ENCODE data around the gene CWC27. TPM values are rescaled to one million over a fixed set of nuclear protein-coding genes. Genes with fewer than 3 reads are reported as not detected.

Gene CWC27
- total and polyA plus RNA-seq, 2 experiments from 2014 or later, result 16.3 to 51.6 TPM

DNA sequence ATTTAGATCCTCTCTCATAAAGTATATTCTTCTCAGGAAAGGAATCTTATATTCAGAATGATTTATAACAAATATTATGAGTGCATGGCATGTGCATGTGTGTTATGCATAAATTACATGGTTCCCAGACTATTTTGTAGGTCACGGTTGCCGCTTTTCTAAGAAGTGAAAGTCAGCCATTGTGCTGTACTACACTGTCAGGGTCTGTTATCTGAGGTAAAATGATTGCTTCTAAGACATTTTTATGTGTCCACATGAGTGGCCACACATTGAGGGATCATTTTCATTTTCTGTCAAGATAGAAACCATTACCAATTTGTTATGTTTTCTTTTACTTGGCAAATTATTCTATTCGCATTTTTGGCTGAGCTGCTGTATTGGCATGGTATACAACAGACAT, 210.8 kb downstream of the CWC27 start:
- Histone ChIP-seq H3K27me3 (no peaks in the 10 kb centered on the region), H3K27ac (no peak overlapping the region), H3K4me3 (no peak overlapping the region), H3K4me1 (ENCODE audit: low read depth) (no peaks in the 10 kb centered on the region), H3K9me3 (ENCODE audit: low read depth) (no peaks in the 10 kb centered on the region), H3K36me3 (no peaks in the 10 kb centered on the region)
- TF ChIP-seq, protein P1, sequence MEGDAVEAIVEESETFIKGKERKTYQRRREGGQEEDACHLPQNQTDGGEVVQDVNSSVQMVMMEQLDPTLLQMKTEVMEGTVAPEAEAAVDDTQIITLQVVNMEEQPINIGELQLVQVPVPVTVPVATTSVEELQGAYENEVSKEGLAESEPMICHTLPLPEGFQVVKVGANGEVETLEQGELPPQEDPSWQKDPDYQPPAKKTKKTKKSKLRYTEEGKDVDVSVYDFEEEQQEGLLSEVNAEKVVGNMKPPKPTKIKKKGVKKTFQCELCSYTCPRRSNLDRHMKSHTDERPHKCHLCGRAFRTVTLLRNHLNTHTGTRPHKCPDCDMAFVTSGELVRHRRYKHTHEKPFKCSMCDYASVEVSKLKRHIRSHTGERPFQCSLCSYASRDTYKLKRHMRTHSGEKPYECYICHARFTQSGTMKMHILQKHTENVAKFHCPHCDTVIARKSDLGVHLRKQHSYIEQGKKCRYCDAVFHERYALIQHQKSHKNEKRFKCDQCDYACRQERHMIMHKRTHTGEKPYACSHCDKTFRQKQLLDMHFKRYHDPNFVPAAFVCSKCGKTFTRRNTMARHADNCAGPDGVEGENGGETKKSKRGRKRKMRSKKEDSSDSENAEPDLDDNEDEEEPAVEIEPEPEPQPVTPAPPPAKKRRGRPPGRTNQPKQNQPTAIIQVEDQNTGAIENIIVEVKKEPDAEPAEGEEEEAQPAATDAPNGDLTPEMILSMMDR (IDR thresholded peaks at IDR 0.05; ENCODE audit: low read depth, low read length), result no peak
- DNase-seq (ENCODE audit: low read depth in 1 of 2, low spot score in 1 of 2), result no peak

DNA sequence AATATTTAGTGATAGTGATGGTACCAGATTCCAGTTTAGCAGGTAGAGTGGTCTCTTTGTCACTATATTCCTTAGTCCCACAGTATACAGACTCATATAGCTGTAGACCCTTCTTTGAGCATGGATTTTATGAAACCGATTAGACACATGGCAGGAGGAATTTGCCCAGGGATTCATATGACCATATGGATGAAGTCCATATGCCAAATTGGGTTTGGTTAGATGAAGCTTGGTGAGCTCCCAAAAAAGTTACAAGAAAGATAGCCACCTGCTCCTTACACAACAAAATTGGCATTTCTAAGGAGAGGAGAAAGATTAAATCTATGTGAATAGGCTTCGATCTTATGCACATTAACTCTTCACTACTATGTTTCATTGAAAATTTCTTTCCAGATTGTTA, 211.4 kb downstream of the CWC27 start:
- Histone ChIP-seq H3K27ac (no peak overlapping the region), H3K27me3 (no peaks in the 10 kb centered on the region), H3K4me1 (ENCODE audit: low read depth) (no peaks in the 10 kb centered on the region), H3K9me3 (ENCODE audit: low read depth) (no peaks in the 10 kb centered on the region), H3K36me3 (no peaks in the 10 kb centered on the region), H3K4me3 (no peak overlapping the region)
- DNase-seq (ENCODE audit: low read depth in 1 of 2, low spot score in 1 of 2), result no peak
- TF ChIP-seq, protein P1 (IDR thresholded peaks at IDR 0.05; ENCODE audit: low read depth, low read length), result no peak

DNA sequence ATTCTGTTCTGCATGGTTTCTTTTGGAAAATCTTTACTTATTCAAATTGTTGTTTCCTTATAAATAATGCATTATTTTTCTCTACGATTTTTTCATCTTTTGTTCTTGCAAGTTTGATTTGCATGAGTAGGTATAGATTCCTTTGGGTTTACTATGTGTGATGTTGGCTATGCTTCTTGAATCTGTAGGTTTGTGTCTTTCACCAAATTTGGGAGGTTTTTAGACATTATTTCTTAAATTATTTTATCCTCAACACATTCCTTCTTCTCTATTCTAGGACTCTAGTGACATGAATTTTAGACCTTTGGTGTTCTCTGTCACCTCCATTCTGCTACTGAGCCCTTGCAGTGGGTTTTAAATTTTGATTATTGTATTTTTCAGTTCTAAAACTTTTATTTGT, 219.0 kb downstream of the CWC27 start:
- no peaks in the 10 kb centered on the region for H3K27me3 ChIP-seq
- H3K36me3 ChIP-seq, result no peaks in the 10 kb centered on the region
- H3K9me3 ChIP-seq (ENCODE audit: low read depth), result no peaks in the 10 kb centered on the region
- no peak for DNase-seq (ENCODE audit: low read depth in 1 of 2, low spot score in 1 of 2)
- H3K27ac ChIP-seq, result no peak overlapping the region
- H3K4me1 ChIP-seq (ENCODE audit: low read depth), result no peaks in the 10 kb centered on the region
- H3K4me3 ChIP-seq, result no peak overlapping the region
- TF ChIP-seq, protein P1 (IDR thresholded peaks at IDR 0.05; ENCODE audit: low read depth, low read length), result no peak

DNA sequence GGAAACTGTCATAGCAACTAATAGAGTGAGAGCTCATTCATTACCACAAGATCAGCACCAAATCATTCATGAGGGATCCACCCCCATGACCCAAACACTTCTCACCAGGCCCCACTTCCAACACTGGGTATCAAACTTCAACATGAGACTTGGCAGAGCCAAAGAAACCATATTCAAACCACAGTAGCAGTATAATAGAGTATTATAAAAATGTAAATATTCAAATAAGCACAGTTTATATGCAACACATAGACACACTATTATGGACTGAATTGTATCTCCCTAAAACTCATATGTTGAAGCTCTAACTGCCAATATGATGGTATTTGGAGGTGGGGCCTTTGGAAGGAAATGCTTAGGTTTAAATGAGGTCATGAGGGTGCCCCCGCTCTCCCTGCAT, 240.5 kb downstream of the CWC27 start:
- TF ChIP-seq, protein P1 (IDR thresholded peaks at IDR 0.05; ENCODE audit: low read depth, low read length), result no peak
- H3K9me3 ChIP-seq (ENCODE audit: low read depth), result no peaks in the 10 kb centered on the region
- H3K36me3 ChIP-seq, result no peaks in the 10 kb centered on the region
- H3K4me1 ChIP-seq (ENCODE audit: low read depth), result peaks cover 7% of the 10 kb centered on the region
- DNase-seq (ENCODE audit: low read depth in 1 of 2, low spot score in 1 of 2), result no peak
- no peak overlapping the region for H3K4me3 ChIP-seq
- no peaks in the 10 kb centered on the region for H3K27me3 ChIP-seq
- H3K27ac ChIP-seq, result no peak overlapping the region

DNA sequence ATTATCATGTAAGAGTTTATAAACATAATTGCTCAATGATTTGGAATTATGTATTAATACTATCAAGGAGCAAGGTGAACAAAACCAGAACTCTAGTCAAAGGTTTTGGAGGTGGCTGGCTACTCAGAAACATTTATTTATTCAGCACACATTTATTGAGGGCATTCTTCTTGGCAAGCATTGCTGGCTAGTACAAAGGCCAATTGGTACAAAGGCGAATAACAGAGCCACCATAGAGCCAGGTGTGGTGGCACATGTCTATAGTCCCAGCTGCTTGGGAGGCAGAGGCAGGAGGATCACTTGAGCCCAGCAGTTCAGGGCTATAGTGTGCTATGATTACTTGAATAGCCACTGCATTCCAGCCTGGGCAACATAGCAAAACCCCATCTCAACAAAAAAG, 242.1 kb downstream of the CWC27 start:
- no peak for DNase-seq (ENCODE audit: low read depth in 1 of 2, low spot score in 1 of 2)
- no peaks in the 10 kb centered on the region for H3K36me3 ChIP-seq

More for the DNA sequence above, 242.1 kb downstream of the CWC27 start:
- Histone ChIP-seq H3K9me3 (ENCODE audit: low read depth) (no peaks in the 10 kb centered on the region), H3K27ac (no peak overlapping the region), H3K27me3 (no peaks in the 10 kb centered on the region), H3K4me1 (ENCODE audit: low read depth) (peaks cover 16% of the 10 kb centered on the region), H3K4me3 (no peak overlapping the region)
- TF ChIP-seq, protein P1 (IDR thresholded peaks at IDR 0.05; ENCODE audit: low read depth, low read length), result no peak

Data from cardiac muscle cell (in vitro differentiated cells and primary cell).